ENCODE measurements around the gene LURAP1L.
"Not testable (repeated sequence)": the region's sequence is repeated elsewhere in the genome, so short reads cannot be mapped to it uniquely, and the experiment has no call there.

Gene LURAP1L

GRCh38 chr9:12862611-12863410 lies 88.0 kb downstream of the LURAP1L start:
- DNase-seq = no peak

- DNase-seq = no peak
Observed at GRCh38 chr9:12863618-12864017, 88.8 kb downstream of the LURAP1L start.

DNA sequence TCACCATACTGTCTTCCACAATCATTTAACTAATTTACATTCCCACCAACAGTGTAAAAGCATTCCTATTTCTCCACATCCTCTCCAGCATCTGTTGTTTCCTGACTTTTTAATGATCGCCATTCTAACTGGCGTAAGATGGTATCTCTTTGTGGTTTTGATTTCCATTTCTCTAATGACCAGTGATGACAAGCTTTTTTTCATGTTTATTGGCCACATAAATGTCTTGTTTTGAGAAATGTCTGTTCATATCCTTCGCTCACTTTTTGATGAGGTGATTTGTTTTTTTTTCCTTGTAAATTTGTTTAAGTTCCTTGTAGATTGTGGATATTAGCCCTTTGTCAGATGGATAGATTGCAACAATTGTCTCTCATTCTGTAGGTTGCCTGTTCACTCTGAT lies 90.6 kb downstream of the LURAP1L start:
- not testable (repeated sequence) for DNase-seq

Measured in stimulated activated CD4-positive, alpha-beta T cell treated with anti-CD3 and anti-CD28 coated beads, Interleukin-2, amount 100 ng/mL, for 24 hours (primary cell).